ENCODE measurements around the gene TMEM134.

Gene TMEM134

GRCh38 chr11:67456068-67456705, 12.9 kb downstream of the TMEM134 start:
- no peak for DNase-seq

DNA sequence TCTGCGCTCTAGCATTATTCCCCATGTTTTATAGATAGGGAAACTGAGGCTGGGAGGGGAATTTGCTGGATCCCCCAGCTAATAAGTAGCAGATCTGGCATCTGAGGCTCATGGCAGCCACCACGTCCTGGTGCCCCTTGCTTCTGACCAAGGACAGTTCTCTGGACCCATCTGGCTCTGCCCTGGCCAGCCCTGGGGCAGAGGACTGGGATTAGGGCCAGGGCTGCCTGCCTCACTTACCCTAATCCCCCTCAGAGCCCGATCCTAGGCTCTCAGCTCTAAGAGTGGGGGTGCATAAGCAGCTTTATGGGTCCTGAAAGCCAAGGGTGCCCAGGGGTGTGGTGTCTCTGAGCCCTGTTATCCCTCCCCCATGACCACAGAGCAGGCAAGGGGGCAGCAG, 14.0 kb downstream of the TMEM134 start, which contains the start of gene CABP4:
CABP4 (plus strand) TSS at position 301 of the 400 bp plus-strand sequence; CDS start at position 371, 70 bp downstream.
- DNase-seq = no peak

DNA sequence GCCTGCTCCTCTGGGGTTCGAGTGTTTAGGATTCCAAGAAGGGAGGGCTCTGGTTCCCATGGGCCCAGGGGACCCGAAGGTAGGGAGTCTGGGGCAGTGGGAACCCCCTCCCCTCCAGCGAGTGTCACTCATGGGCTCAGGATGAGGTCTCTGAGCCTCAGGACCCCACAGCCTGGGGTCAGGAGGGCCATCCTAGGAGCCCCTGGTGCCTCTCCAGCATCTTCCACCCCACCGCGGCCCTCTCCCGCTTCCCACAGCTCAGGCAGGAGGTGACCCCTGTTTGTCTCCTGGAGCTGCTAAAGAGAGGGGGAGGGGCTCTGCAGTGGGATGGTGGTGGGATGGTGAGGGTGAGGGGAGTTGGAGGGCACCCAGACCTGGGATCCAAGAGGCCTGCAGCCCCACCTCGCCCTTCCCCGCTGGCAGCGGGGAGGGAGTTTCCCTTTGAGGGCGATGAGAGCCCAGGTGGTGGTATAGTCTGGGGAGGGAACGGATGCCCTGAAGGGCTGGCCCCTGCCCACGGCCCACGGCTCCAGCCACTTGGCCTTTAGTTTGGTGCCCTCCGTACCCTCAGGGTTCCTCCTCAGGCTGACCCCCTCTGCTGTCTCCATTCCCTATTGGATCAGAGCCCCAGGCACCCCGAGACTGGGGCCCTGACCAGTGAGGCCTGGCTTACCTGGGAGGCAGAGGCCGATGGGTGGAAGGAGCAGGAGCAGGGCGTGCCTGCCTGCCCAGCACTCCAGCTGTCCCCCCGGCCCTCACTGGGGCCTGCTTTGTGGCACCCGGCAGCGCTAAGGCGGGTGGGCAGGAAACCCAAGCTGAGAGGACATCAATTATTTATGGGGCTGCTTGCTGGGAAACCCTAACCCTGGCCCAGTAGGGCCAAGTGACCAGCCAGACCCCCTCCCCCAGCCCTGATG, 15.0 kb downstream of the TMEM134 start:
- DNase-seq = no peak

- no peak for DNase-seq
These were observed 16.7 kb downstream of the TMEM134 start, which contains the start of gene GPR152 for GRCh38 chr11:67452141-67452952. Gene GPR152 (minus strand): TSS chr11:67452729. CDS start chr11:67452724, 5 bp downstream.

DNA sequence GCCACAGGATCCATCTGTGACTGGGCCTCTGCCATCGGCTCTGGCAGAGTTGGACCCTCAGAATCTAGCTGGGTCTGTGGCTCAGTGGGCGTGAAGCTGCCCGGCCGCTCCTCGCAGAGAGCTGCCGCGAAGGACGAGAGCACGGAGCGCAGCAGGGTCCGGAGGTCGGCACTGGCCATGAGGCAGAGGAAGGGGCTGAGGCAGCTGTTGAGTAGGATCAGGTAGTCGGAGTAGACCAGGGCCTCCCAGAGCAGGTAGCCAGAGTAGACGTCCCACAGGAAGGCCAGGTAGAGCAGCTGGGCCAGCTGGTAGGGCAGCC, 17.4 kb downstream of the TMEM134 start:
- no peak for DNase-seq

DNA sequence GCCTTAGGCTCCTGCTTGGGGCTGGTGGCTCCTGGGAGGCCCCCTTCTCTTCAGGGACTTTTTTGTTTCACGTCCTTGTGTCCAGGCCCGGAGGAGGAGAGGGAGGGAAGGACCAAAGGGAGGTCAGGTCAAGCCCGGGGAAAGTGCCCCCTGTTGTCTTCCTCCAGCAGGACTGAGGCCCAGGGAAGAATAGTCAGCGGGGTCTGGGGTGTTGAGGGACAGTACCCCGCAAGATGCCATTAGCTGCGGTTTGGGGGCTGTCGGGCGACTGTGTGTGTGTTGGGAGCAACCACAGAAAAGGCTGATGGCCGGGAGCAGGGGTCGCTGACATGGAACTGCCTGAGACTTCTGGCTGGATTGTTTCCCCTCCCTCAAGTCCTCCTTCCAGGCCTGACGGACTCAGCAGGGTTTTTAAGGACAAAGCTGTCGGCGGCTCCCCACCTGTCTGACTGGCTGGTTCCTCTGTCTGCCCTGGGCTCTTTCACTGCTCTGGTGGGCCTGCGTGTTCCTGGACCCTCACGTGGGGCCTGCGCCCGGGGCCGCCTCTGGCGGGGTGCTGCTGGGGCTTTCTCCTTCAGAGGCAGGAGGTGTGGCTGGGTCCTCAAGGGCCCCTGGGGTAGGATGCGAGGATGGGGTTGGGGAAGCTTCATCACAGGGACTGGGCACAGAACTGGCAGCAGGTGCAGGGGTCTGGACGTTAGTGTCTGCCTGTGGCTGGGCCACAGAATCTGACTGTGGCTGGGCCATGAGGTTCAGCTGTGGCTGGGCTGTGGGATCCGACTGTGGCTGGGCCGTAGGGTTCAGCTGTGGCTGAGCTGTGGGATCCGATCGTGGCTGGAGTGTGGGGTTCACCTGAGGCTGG, 18.0 kb downstream of the TMEM134 start:
- DNase-seq = no peak

DNA sequence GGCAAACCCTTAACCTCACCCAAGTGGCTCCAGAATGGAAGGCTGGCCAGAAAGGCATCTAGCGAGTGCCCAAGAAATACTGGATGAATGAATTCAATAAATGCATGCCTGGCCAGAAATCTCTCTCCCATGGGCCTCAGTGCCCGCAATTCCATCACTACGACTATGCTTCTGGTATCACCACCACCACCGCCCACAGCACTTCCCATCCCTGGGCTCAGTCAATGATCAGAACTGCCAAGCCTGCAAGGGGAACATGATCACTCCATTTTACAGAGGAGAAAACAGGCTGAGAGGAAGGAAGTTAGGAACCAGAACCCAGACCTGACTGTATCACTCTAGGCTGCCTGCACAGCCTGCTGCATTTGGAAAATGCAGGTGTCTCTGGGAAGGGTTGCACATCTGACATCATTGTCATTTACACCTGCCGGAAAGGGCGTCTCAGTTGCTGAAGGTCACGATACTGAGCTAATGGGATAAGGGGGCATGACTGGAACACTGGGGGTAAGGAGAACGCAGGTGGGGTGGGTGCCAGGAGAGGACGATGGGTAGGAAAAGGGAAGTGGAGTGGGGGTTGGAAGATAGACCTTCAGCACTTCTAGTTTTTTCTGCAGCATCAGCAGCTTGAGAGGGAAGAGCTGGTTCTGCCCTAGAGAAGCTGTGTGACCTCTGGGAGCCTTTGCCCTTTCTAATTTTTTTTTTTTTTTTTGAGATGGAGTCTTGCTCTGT, 19.8 kb downstream of the TMEM134 start:
- no peak for DNase-seq

GRCh38 chr11:67448220-67448609, 20.8 kb downstream of the TMEM134 start:
- DNase-seq = no peak

GRCh38 chr11:67445515-67445914, 23.5 kb downstream of the TMEM134 start:
- DNase-seq = no peak

DNA sequence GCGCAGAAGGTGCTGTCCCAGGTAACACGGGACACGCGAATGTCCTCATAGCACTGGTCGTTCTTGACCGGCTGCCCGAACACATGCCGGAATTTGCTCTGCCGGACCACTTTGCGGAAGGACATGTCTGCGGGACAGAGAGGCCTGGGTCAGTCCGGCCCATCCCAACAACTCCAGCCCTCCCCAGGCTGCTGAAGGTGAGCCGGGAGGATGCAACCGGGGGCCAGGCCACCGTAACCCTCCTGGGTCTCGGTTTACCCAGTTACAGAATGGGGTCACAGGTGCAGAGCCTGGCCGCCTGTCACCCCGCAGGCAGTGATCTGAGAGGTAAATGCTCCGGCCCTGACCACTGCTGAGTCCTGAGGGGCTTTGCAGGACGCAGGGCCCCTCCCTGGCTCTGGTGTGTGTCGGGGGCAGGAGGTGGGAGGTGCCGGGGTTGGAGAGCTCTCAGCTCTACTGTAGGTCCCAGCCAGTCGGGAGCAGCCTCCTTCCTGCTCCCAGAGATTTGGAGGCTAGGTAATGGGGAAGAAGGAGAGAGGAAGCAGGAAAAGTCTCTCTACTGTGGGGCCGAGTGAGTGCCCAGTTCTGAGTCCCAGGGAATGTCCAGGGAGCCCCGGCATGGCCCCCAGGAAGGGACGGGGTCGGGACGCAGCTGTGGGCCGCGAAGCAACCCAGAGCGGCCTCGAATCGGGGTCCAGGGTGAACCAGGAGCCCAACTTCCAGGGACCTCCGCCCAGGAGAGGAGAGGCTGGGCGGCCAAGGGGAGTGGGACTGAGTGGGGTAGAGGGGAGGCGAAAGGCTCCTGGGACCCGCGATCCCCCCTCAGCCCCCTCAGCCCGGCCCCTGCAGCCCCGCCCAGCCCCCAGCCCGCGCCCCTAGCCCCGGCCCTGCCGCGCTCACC, 26.3 kb downstream of the TMEM134 start:
- DNase-seq = no peak

DNA sequence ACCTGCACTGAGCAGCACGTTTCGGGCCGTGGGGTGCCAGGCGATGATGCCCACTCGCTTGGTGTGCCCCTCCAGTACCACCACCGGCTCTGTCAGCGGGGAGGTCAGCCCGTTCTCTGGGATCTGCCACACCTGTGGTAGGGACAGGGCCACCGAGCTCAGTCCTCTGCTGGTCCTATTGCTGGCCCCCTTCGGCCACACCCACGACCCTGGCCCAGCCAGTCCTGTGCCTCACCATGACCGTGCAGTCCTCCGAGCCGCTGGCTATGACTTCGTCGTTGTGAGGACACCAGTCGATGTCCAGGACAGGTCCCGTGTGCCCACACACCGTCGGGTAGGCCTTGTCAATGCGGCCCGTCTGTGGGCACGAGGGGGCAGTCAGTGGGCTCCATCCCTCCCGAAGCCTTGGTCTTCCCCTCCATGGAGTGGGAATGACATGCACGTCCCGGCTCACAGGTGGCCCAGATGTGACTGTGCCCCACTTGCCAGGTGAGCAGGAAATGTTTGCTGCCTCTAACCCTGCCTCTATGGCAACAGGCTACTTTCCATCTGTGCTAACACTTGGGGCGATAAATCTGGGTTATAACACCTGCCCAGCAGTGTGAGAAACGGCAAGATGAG, 27.2 kb downstream of the TMEM134 start:
- DNase-seq = no peak

- DNase-seq = no peak
These were observed 27.9 kb downstream of the TMEM134 start for GRCh38 chr11:67441098-67441563.

GRCh38 chr11:67440229-67441097, 28.6 kb downstream of the TMEM134 start:
- DNase-seq = peak; percentile 71

GRCh38 chr11:67439321-67440228, 29.5 kb downstream of the TMEM134 start:
- peak; percentile 77 for DNase-seq

DNA sequence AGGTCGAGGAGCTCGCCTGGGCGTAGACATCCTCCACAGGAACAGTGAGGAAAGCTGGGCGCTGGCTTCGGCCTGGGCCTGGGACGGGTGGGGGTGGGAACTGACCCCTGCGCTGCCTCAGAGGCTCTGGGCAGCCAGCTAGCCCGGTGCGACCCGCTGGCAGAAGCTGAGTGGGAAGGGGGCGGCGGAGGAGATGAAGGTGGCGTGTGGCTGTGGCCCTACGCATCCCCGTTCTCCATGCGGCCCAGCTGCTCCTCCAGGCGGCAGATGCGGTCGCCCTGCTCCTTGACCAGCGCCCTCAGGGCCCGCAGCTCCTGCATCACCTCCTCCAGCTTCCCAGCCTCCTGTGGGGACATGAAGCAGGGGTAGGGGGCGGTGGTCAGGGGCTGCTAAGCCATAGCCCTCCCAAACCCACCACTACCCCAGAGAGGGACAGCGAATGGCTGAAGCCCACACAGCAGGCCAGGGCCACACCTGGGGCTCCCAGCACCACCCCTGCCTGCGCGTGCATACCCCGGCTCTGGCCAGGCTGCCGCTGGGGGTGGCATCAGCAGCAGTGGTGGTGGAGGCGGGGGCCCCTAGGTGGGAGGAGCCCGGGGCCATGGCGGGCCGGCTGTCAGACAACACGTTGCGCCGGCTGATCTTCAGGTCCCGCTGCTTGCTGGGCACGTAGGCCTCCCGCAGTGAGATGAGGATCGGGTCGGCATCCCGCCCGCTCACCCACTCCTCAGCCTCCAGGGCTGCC, 30.7 kb downstream of the TMEM134 start:
- peak; percentile 92 for DNase-seq

DNA sequence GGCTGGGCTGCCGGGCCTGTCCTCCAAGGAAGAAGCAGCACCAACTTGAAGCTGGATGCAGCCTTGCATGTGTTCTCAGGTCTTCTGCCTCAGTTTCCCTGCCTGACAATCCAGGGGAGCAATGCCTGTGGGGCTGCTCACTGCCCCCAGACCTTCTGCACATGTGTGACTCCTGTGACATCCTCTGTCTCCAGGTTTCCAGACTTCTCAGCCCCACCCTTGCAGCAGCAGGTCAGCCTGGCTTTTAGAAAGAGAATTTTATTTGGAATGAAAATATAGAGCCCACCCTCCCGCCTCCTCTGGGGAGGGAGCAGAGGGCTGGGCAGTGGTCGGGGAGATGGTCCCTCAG, 31.3 kb downstream of the TMEM134 start:
- DNase-seq = no peak

All from activated effector memory CD4-positive, alpha-beta T cell treated with anti-CD3 and anti-CD28 coated beads, Interleukin-2, amount 50 U/mL, for 16 hours (primary cell).